Suprapubic skin (tissue), 4 donors: ENCODE results near the gene BDH2. TPM values are rescaled to one million over a fixed set of nuclear protein-coding genes. Genes with fewer than 3 reads are reported as not detected.

Experiments used
- DNase-seq, 2 donors: peaks; one replicate each; pipeline ENCODE4 v3.0.0-alpha.2; 2019; ENCODE audit warnings: low spot score in 2 of 2
- H3K27ac ChIP-seq: fragments of 200-600 bp; sonication (generic); one replicate; pipeline ENCODE4 v1.5.1; 2019
- H3K27me3 ChIP-seq: fragments of 200-600 bp; sonication (generic); one replicate; pipeline ENCODE4 v1.5.1; 2019
- H3K36me3 ChIP-seq: fragments of 200-600 bp; sonication (generic); one replicate; pipeline ENCODE4 v1.5.1; 2019
- H3K4me1 ChIP-seq: fragments of 200-600 bp; sonication (generic); one replicate; pipeline ENCODE4 v1.5.1; 2019
- H3K4me3 ChIP-seq: fragments of 200-600 bp; sonication (generic); one replicate; pipeline ENCODE4 v1.5.1; 2019; ENCODE audit warnings: mild to moderate bottlenecking
- H3K9me3 ChIP-seq: fragments of 200-600 bp; sonication (generic); one replicate; pipeline ENCODE4 v1.5.1; 2019
- CTCF ChIP-seq, 2 donors: fragments of 200-600 bp in 1 of 2; fragments of 450-650 bp in 1 of 2; sonication (generic) in 1 of 2; IDR thresholded peaks; one replicate each; pipeline ENCODE4 v1.5.1; 2016 to 2019; ENCODE audit warnings: antibody characterized with exemption in 2 of 2, mild to moderate bottlenecking in 1 of 2, moderate library complexity in 1 of 2
- EP300 ChIP-seq: sonication (generic); formaldehyde crosslinking; IDR thresholded peaks from one replicate; pipeline ENCODE4 v1.6.1; 2017; ENCODE audit warnings: antibody characterized with exemption
- POLR2A ChIP-seq, 2 donors: fragments of 450-650 bp; IDR thresholded peaks; one replicate each; pipeline ENCODE4 v1.6.1; 2017; ENCODE audit warnings: antibody characterized with exemption in 2 of 2, mild to moderate bottlenecking in 2 of 2, moderate library complexity in 2 of 2
- POLR2AphosphoS5 ChIP-seq, 3 donors: sonication (generic); formaldehyde crosslinking; IDR thresholded peaks; one replicate each; pipeline ENCODE4 v1.6.1; 2017; ENCODE audit warnings: antibody characterized with exemption in 3 of 3
- WGBS: methylation state at CpG from one replicate; pipeline ENCODE4 v1.1.5; 2018; 5-methylcytosine and 5-hydroxymethylcytosine counted together
- total RNA-seq, 4 donors: library from RNA; depleted of rRNA; stranded (reverse); fragments of >200 nt; gene quantifications; one replicate each; pipeline ENCODE4 v1.1.0, GENCODE V29; 2016

Gene BDH2
- total RNA-seq, 4 donors from 2014 or later = 28.9 to 63.6 (median 51.5) TPM

- Histone ChIP-seq H3K27ac (no peak overlapping the region), H3K27me3 (no peaks in the 10 kb centered on the region), H3K4me1 (no peaks in the 10 kb centered on the region), H3K9me3 (no peaks in the 10 kb centered on the region), H3K36me3 (peaks cover 11% of the 10 kb centered on the region), H3K4me3 (no peak overlapping the region)
- WGBS = 96% methylated on average over 3 of the region's 3 CpGs
- DNase-seq = no peak
- TF ChIP-seq CTCF (IDR thresholded peaks at IDR 0.05) = no peak
- TF ChIP-seq POLR2A (IDR thresholded peaks at IDR 0.05) = no peak
- TF ChIP-seq POLR2AphosphoS5 (IDR thresholded peaks at IDR 0.05) = no peak
- TF ChIP-seq EP300 = no peak
Observed at GRCh38 chr4:103054030-103054429, 45.6 kb downstream of the BDH2 start.

- no peaks in the 10 kb centered on the region for H3K9me3 ChIP-seq
- H3K36me3 ChIP-seq = peaks cover 14% of the 10 kb centered on the region
- H3K4me1 ChIP-seq = no peaks in the 10 kb centered on the region
- TF ChIP-seq CTCF (IDR thresholded peaks at IDR 0.05) (no peak), POLR2A (IDR thresholded peaks at IDR 0.05) (no peak), EP300 (no peak), POLR2AphosphoS5 (IDR thresholded peaks at IDR 0.05) (no peak)
- no peaks in the 10 kb centered on the region for H3K27me3 ChIP-seq
- WGBS = 72% methylated on average over 3 of the region's 3 CpGs
- no peak for DNase-seq
- H3K4me3 ChIP-seq = no peak overlapping the region
- H3K27ac ChIP-seq = no peak overlapping the region
Observed at GRCh38 chr4:103052779-103053178, 46.9 kb downstream of the BDH2 start.

GRCh38 chr4:103052145-103052544 lies 47.5 kb downstream of the BDH2 start:
- no peak for DNase-seq
- peaks cover 14% of the 10 kb centered on the region for H3K36me3 ChIP-seq
- no peaks in the 10 kb centered on the region for H3K4me1 ChIP-seq
- 94% methylated on average over 3 of the region's 3 CpGs for WGBS
- no peak overlapping the region for H3K27ac ChIP-seq
- no peak for TF ChIP-seq CTCF (IDR thresholded peaks at IDR 0.05)
- TF ChIP-seq POLR2A (IDR thresholded peaks at IDR 0.05) = no peak
- no peak for TF ChIP-seq POLR2AphosphoS5 (IDR thresholded peaks at IDR 0.05)
- no peak for TF ChIP-seq EP300
- no peak overlapping the region for H3K4me3 ChIP-seq
- no peaks in the 10 kb centered on the region for H3K27me3 ChIP-seq
- no peaks in the 10 kb centered on the region for H3K9me3 ChIP-seq

GRCh38 chr4:103050736-103051436 lies 48.7 kb downstream of the BDH2 start:
- Histone ChIP-seq H3K4me1 (no peaks in the 10 kb centered on the region), H3K27ac (no peak overlapping the region), H3K27me3 (no peaks in the 10 kb centered on the region), H3K4me3 (no peak overlapping the region), H3K36me3 (peaks cover 14% of the 10 kb centered on the region), H3K9me3 (no peaks in the 10 kb centered on the region)
- no peak for DNase-seq
- TF ChIP-seq EP300 (no peak), CTCF (IDR thresholded peaks at IDR 0.05) (no peak), POLR2AphosphoS5 (IDR thresholded peaks at IDR 0.05) (no peak), POLR2A (IDR thresholded peaks at IDR 0.05) (no peak)
- WGBS = 56% methylated on average over 2 of the region's 2 CpGs

- DNase-seq = no peak
- peaks cover 24% of the 10 kb centered on the region for H3K36me3 ChIP-seq
- H3K27me3 ChIP-seq = no peaks in the 10 kb centered on the region
- H3K4me3 ChIP-seq = no peak overlapping the region
- 54% methylated on average over 5 of the region's 5 CpGs for WGBS
- H3K4me1 ChIP-seq = no peaks in the 10 kb centered on the region
- TF ChIP-seq CTCF (IDR thresholded peaks at IDR 0.05) (peak in 1 of 2 donors; percentile 65), EP300 (no peak)
- no peaks in the 10 kb centered on the region for H3K9me3 ChIP-seq
- H3K27ac ChIP-seq = no peak overlapping the region
Observed at GRCh38 chr4:103046416-103047290, 53.0 kb downstream of the BDH2 start.
